ENCODE data around the gene SYMPK. TPM values are rescaled to one million over a fixed set of nuclear protein-coding genes. Genes with fewer than 3 reads are reported as not detected.
A peak's percentile ranks its signal among the peaks of the same experiment; 100 is the strongest.

The SYMPK gene
- total RNA-seq, 1 donor from 2014 or later, result 70.6 TPM

DNA sequence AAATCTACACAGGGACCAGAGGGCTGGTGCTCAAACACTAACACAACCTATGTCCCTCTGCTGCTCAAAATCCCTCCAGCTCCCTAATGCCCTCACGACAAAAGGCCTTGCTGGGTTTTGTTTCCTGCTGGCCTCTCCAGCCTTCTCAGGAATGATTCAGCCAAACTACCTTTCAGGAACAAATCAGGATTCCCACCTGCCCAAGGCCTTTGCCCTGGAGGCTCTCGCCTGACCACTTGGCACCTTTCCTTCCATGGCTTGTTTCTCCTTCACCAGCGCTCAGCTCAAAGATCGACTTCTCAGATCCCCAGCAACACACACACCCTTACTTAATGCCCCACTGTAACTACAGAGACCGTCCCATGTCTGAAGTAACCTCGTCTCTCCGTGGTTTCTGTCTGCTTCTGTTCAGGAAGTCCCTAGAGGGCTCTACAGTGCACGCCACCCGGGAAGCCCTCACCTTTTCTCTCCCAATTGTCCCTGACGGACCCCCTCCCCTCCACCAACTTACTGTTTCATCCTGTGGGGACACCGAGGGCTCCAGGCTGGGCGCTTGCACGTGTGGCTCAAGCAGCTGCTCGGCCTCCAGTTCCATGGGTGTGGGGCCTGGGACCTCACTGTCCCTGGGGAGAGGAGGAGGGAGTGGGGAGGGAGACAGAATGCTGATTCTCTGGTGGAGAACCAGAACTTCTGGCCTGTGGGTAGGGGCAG is 90.7 kb downstream of the SYMPK start:
- ATAC-seq (no peak), DNase-seq (no peak)
- Histone ChIP-seq H3K9me3 (no peaks in the 10 kb centered on the region), H3K27ac (no peak overlapping the region), H3K36me3 (peaks cover 10% of the 10 kb centered on the region), H3K27me3 (no peaks in the 10 kb centered on the region), H3K4me1 (peaks cover 14% of the 10 kb centered on the region), H3K4me3 (no peak overlapping the region)
- TF ChIP-seq, protein P1, sequence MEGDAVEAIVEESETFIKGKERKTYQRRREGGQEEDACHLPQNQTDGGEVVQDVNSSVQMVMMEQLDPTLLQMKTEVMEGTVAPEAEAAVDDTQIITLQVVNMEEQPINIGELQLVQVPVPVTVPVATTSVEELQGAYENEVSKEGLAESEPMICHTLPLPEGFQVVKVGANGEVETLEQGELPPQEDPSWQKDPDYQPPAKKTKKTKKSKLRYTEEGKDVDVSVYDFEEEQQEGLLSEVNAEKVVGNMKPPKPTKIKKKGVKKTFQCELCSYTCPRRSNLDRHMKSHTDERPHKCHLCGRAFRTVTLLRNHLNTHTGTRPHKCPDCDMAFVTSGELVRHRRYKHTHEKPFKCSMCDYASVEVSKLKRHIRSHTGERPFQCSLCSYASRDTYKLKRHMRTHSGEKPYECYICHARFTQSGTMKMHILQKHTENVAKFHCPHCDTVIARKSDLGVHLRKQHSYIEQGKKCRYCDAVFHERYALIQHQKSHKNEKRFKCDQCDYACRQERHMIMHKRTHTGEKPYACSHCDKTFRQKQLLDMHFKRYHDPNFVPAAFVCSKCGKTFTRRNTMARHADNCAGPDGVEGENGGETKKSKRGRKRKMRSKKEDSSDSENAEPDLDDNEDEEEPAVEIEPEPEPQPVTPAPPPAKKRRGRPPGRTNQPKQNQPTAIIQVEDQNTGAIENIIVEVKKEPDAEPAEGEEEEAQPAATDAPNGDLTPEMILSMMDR (IDR thresholded peaks at IDR 0.05), result no peak
- intact Hi-C loops (cut with DNase I), result no loop called here

DNA sequence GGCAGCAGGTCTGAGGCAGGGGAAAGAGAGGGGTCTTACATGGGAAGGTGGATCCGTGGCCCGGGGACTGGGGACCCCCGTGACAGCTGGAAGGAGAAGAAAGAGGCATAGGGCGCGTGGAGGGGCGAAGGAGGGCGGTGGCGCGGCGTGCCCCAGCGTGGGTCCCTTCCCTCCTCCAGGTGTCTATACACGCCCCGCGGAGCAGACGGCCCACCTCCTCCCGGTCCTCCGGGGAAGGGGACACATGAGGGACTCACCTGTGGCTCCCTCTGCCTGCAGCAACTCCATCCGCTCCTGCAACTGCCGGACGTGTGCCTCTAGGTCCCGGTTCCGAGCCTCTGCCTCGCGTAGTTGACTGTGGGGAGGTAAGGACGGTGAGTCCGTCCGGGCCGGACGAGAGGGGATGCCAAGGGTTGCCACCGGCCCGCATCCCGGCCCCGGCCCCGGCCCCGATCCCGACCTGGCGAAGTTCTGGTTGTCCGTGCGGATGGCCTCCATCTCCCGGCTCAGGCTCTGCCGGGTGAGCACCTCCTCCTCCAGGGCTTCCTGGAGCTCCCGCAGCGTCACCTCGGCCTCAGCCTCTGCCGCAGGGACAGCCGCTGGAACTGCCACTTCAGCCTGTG is 91.5 kb downstream of the SYMPK start:
- no peaks in the 10 kb centered on the region for H3K9me3 ChIP-seq
- TF ChIP-seq, protein P1 (IDR thresholded peaks at IDR 0.05), result no peak
- peaks cover 19% of the 10 kb centered on the region for H3K4me1 ChIP-seq
- ATAC-seq, result no peak
- H3K27me3 ChIP-seq, result no peaks in the 10 kb centered on the region
- intact Hi-C loops (cut with DNase I), result no loop called here
- H3K36me3 ChIP-seq, result peaks cover 2% of the 10 kb centered on the region
- DNase-seq, result no peak
- H3K27ac ChIP-seq, result peak overlapping the region; percentile 86
- peak overlapping the region; percentile 69 for H3K4me3 ChIP-seq

- intact Hi-C loops (cut with DNase I), result no loop called here
- Histone ChIP-seq H3K9me3 (no peaks in the 10 kb centered on the region), H3K36me3 (no peaks in the 10 kb centered on the region), H3K4me3 (peak overlapping the region; percentile 69), H3K4me1 (peaks cover 27% of the 10 kb centered on the region), H3K27ac (peak overlapping the region; percentile 86), H3K27me3 (no peaks in the 10 kb centered on the region)
- TF ChIP-seq, protein P1 (IDR thresholded peaks at IDR 0.05), result peak; percentile 93
- DNase-seq (peak; percentile 97), ATAC-seq (peak; percentile 82)
Observed at GRCh38 chr19:45770192-45771101, 92.5 kb downstream of the SYMPK start.

- Histone ChIP-seq H3K36me3 (no peaks in the 10 kb centered on the region), H3K4me3 (peak overlapping the region; percentile 69), H3K27ac (peak overlapping the region; percentile 86), H3K9me3 (no peaks in the 10 kb centered on the region), H3K4me1 (peaks cover 30% of the 10 kb centered on the region), H3K27me3 (no peaks in the 10 kb centered on the region)
- DNase-seq (no peak), ATAC-seq (no peak)
- intact Hi-C loops (cut with DNase I), result no loop called here
- TF ChIP-seq, protein P1 (IDR thresholded peaks at IDR 0.05), result no peak
Observed at GRCh38 chr19:45769821-45770191, 93.1 kb downstream of the SYMPK start.

- ATAC-seq, result peak; percentile 78
- peak; percentile 98 for DNase-seq
- Histone ChIP-seq H3K4me1 (peaks cover 31% of the 10 kb centered on the region), H3K36me3 (no peaks in the 10 kb centered on the region), H3K9me3 (no peaks in the 10 kb centered on the region), H3K27ac (peak within 1 kb of the TSS; percentile 92), H3K27me3 (no peaks in the 10 kb centered on the region), H3K4me3 (peak within 1 kb of the TSS; percentile 69)
- intact Hi-C loops (cut with DNase I), result no loop called here
- TF ChIP-seq, protein P1 (IDR thresholded peaks at IDR 0.05), result no peak
Observed at GRCh38 chr19:45768984-45769782, 93.8 kb downstream of the SYMPK start, which contains the start of gene SIX5. SIX5 (minus strand) TSS chr19:45769252; CDS start chr19:45768844, 408 bp downstream.

Measured in upper lobe of right lung (tissue), 1 donor.